Spleen (tissue), 11 donors: ENCODE results near the gene AEBP1. TPM values are rescaled to one million over a fixed set of nuclear protein-coding genes. Genes with fewer than 3 reads are reported as not detected.

Experiments
- DNase-seq: peaks from one replicate; pipeline ENCODE4 v3.0.0-alpha.2; 2020
- H3K27ac ChIP-seq, 8 donors: fragments of 200-600 bp; sonication (generic) in 7 of 8; 1 replicate in 4 of 8; 2 replicates in 4 of 8; pipeline versions ENCODE4 v1.5.0 to v1.8.0; 2016 to 2021; ENCODE audit warnings: inconsistent platforms in 4 of 8, mild to moderate bottlenecking in 4 of 8, moderate library complexity in 1 of 8
- H3K27me3 ChIP-seq, 7 donors: fragments of 200-600 bp; sonication (generic) in 6 of 7; replicated peaks in 1 of 7; 1 replicate in 4 of 7; 2 replicates in 3 of 7; pipeline versions ENCODE4 v1.5.0 to v1.8.0; 2016 to 2021; ENCODE audit warnings: inconsistent platforms in 3 of 7, mild to moderate bottlenecking in 1 of 7
- H3K36me3 ChIP-seq, 6 donors: fragments of 200-600 bp; sonication (generic) in 5 of 6; 1 replicate in 4 of 6; 2 replicates in 2 of 6; pipeline versions ENCODE4 v1.5.0 to v1.8.0; 2016 to 2021; ENCODE audit warnings: inconsistent platforms in 2 of 6
- H3K4me1 ChIP-seq, 6 donors: fragments of 200-600 bp; sonication (generic) in 5 of 6; 1 replicate in 3 of 6; 2 replicates in 3 of 6; pipeline versions ENCODE4 v1.5.0 to v1.8.0; 2016 to 2021; ENCODE audit warnings: inconsistent platforms in 3 of 6
- H3K4me3 ChIP-seq, 8 donors: fragments of 200-600 bp; sonication (generic) in 7 of 8; 1 replicate in 4 of 8; 2 replicates in 4 of 8; pipeline versions ENCODE4 v1.5.0 to v1.8.0; 2016 to 2021; ENCODE audit warnings: inconsistent platforms in 4 of 8, mild to moderate bottlenecking in 4 of 8, moderate library complexity in 2 of 8
- H3K9me3 ChIP-seq, 8 donors: fragments of 200-600 bp; sonication (generic) in 7 of 8; 1 replicate in 4 of 8; 2 replicates in 4 of 8; pipeline versions ENCODE4 v1.5.0 to v1.8.0; 2016 to 2021; ENCODE audit warnings: inconsistent platforms in 4 of 8
- POLR2A ChIP-seq, 3 donors: fragments of 450-650 bp; IDR thresholded peaks; one replicate each; pipeline ENCODE4 v1.5.1; 2017; ENCODE audit warnings: antibody characterized with exemption in 3 of 3, mild to moderate bottlenecking in 1 of 3
- POLR2AphosphoS5 ChIP-seq, 3 donors: sonication (generic); formaldehyde crosslinking; IDR thresholded peaks; one replicate each; pipeline ENCODE4 v1.5.1; 2017; ENCODE audit warnings: antibody characterized with exemption in 3 of 3
- WGBS, 5 donors: extraction: QIAGEN DNeasy Blood & Tissue Kit in 3 of 5; methylation state at CpG; one replicate each; pipeline versions ENCODE4 v1.1.5 to v1.1.7; 2013 to 2018; 5-methylcytosine and 5-hydroxymethylcytosine counted together
- intact Hi-C: fragments of 100-400 bp; cut with DNase I; formaldehyde crosslinking; loops from one replicate; pipeline ENCODE4 v1.15.0; 2023; ENCODE audit warnings: low total_unique reads
- polyA plus RNA-seq, 3 donors: library from polyadenylated mRNA; stranded (reverse); fragments of 200-250 nt; gene quantifications; one replicate each; pipeline ENCODE4 v1.2.1, GENCODE V29; 2013
- total RNA-seq, 7 donors: library from RNA; depleted of rRNA in 3 of 7; stranded (reverse); fragments of >200 nt in 3 of 7; fragmentation: NEBNext Ultra II Directional in 4 of 7; extraction: Animal tissue kit (Norgen Biotek cat#: 25700) in 4 of 7; gene quantifications; one replicate each; pipeline versions ENCODE4 v1.1.0 to v1.2.1, GENCODE V29; 2016 to 2021
- TF ChIP-seq, protein P1 (sequence below), 11 experiments: fragments of 200-600 bp in 7 of 11; fragments of 450-650 bp in 4 of 11; sonication (generic) in 4 of 11; IDR thresholded peaks in 8 of 11; conservative IDR thresholded peaks in 3 of 11; 1 replicate in 7 of 11; 2 replicates in 4 of 11; pipeline versions ENCODE4 v1.4.0 to v1.8.0; 2016 to 2021; ENCODE audit warnings: antibody characterized with exemption in 11 of 11, inconsistent platforms in 4 of 11, mild to moderate bottlenecking in 1 of 11
- donor health status: healthy with polysubstance abuse.
- donor health status: DM: no; HTN: no; CAD: no; lungs with moderate emphysema.
- donor health status: DM: no; HTN: no; CAD: no.
- donor health status: Bipolar disorder and iron deficiency.
- donor health status: healthy.
- donor health status: DM: no; HTN: no; CAD: no.
- donor health status: DM: yes; HTN: yes; CAD: no.

The AEBP1 gene
- total and polyA plus RNA-seq, 10 donors: 41.3 to 106 (median 76.0) TPM

DNA sequence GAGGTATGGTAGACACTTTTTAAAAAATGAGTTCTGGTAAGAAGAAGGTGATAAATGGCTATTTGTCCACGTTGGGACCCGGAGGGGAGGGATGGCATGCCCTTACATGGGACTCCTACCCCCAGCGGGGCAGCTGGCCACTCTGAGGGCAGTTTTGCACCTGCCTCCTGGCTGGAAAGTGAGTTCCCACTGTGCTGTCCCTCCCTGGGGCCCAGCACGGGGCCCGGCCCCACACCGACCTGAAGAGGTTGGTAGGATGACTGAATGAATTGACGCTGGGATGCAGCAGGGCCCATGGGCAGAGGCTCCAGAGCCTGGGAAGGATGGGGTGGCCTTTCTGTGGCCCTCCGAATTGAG is 601 bp upstream of the AEBP1 start:
- intact Hi-C loops: no loop called here
- WGBS, 5 donors: 61 to 72% (median 63%) methylated on average over 3 to 8 of the region's 8 CpGs
- Histone ChIP-seq H3K9me3 (no peaks in the 10 kb centered on the region), H3K4me1 (peaks cover 4 to 69% (median 38%) of the 10 kb centered on the region in 6 donors), H3K27ac (peak overlapping the region in 5 of 8 donors; percentile 44 to 85 (median 79)), H3K36me3 (peaks cover 0 to 20% (median 5%) of the 10 kb centered on the region in 6 donors), H3K27me3 (peaks cover 0 to 29% (median 4%) of the 10 kb centered on the region in 7 donors), H3K4me3 (peak overlapping the region in 3 of 8 donors; percentile 48 to 74 (median 62))
- TF ChIP-seq, protein P1, sequence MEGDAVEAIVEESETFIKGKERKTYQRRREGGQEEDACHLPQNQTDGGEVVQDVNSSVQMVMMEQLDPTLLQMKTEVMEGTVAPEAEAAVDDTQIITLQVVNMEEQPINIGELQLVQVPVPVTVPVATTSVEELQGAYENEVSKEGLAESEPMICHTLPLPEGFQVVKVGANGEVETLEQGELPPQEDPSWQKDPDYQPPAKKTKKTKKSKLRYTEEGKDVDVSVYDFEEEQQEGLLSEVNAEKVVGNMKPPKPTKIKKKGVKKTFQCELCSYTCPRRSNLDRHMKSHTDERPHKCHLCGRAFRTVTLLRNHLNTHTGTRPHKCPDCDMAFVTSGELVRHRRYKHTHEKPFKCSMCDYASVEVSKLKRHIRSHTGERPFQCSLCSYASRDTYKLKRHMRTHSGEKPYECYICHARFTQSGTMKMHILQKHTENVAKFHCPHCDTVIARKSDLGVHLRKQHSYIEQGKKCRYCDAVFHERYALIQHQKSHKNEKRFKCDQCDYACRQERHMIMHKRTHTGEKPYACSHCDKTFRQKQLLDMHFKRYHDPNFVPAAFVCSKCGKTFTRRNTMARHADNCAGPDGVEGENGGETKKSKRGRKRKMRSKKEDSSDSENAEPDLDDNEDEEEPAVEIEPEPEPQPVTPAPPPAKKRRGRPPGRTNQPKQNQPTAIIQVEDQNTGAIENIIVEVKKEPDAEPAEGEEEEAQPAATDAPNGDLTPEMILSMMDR (IDR thresholded peaks at IDR 0.05 in 8 of 11, conservative IDR thresholded peaks at IDR 0.05 in 3 of 11): no peak
- no peak for TF ChIP-seq POLR2AphosphoS5 (IDR thresholded peaks at IDR 0.05)
- no peak for TF ChIP-seq POLR2A (IDR thresholded peaks at IDR 0.05)
- peak; percentile 69 for DNase-seq

DNA sequence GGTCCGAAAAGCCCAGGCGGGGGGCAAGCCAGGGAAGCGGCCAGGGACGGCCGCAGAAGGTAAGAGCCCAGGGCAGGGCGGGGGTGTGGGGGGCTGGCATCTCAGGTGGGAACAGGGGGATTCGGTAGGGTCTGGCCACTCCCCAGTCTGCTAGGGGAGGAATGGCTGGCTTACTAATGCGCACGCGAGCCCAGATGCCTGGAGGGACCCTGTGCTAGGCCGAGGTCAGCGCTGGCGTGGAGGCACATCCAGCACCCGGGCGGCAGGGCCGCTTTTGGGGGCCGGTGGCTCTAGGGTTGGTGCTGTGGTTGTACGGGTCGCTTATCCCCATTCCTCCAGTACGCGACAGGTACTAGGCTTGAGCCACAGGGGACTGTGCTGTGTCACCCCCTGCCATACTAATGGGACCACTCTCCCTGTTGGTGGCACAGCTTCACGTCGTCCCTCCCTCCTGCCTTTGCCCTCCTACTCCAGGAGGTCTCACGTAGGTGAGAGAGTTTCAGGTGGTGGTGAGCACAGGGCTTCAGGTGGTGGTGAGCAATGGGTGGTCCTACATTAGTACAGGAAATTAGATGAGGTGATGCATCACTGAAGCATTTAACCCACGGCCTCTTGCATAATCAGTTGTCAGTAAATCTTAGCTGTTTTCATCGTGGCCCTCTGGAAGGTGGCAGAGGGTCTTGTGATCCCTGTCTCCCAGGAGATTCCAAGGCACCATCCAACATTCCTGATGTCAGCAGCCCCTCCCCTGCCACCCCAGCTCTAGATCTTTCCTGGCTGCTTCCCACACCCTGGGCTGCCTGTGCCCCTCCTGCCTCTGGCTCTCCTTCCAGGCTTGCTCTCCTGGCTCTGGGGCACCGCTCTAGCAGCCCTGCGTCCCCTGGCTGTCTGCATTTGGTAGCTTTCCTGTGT is 971 bp downstream of the AEBP1 start:
- Histone ChIP-seq H3K4me1 (peaks cover 4 to 61% (median 37%) of the 10 kb centered on the region in 6 donors), H3K27me3 (peaks cover 0 to 29% (median 4%) of the 10 kb centered on the region in 7 donors), H3K9me3 (no peaks in the 10 kb centered on the region), H3K4me3 (peak overlapping the region; percentile 31 to 74 (median 44)), H3K36me3 (peaks cover 0 to 36% (median 12%) of the 10 kb centered on the region in 6 donors), H3K27ac (peak overlapping the region; percentile 42 to 85 (median 76))
- WGBS, 5 donors: 26 to 45% (median 37%) methylated on average over 22 to 28 of the region's 28 CpGs
- intact Hi-C loops: no loop called here
- TF ChIP-seq POLR2A (IDR thresholded peaks at IDR 0.05) (no peak), POLR2AphosphoS5 (IDR thresholded peaks at IDR 0.05) (no peak)
- TF ChIP-seq, protein P1 (IDR thresholded peaks at IDR 0.05 in 8 of 11, conservative IDR thresholded peaks at IDR 0.05 in 3 of 11): no peak
- DNase-seq: peak; percentile 63

DNA sequence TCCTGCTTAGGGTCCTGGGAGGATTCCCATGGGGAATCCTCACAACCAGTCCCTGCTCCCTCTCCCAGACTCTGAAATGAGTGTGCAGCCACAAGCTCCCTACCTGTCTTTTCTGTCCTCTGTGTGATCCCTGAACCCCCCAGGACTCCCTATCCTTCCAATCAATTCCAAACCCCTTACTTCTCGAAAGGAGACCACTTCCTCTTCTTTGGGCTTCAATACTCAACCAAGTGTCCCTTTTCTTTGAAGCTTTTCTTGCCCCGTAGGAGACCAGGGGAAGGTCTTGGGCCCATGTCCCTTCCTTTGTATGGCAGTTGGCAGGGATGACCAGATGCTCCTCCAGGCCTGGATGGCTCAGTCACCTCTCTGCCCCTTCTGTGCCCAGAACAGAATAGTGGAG is 1.7 kb downstream of the AEBP1 start:
- no peak for DNase-seq
- peaks cover 0 to 43% (median 17%) of the 10 kb centered on the region in 6 donors for H3K36me3 ChIP-seq
- TF ChIP-seq POLR2A (IDR thresholded peaks at IDR 0.05): no peak
- H3K27me3 ChIP-seq: peaks cover 0 to 29% (median 4%) of the 10 kb centered on the region in 7 donors
- 39 to 53% (median 44%) methylated on average over 2 of the region's 2 CpGs for WGBS, 5 donors
- H3K4me1 ChIP-seq: peaks cover 4 to 54% (median 30%) of the 10 kb centered on the region in 6 donors
- H3K9me3 ChIP-seq: no peaks in the 10 kb centered on the region
- peak overlapping the region in 4 of 8 donors; percentile 78 to 85 (median 82) for H3K27ac ChIP-seq
- intact Hi-C loops: no loop called here
- H3K4me3 ChIP-seq: peak overlapping the region in 7 of 8 donors; percentile 38 to 74 (median 45)

DNA sequence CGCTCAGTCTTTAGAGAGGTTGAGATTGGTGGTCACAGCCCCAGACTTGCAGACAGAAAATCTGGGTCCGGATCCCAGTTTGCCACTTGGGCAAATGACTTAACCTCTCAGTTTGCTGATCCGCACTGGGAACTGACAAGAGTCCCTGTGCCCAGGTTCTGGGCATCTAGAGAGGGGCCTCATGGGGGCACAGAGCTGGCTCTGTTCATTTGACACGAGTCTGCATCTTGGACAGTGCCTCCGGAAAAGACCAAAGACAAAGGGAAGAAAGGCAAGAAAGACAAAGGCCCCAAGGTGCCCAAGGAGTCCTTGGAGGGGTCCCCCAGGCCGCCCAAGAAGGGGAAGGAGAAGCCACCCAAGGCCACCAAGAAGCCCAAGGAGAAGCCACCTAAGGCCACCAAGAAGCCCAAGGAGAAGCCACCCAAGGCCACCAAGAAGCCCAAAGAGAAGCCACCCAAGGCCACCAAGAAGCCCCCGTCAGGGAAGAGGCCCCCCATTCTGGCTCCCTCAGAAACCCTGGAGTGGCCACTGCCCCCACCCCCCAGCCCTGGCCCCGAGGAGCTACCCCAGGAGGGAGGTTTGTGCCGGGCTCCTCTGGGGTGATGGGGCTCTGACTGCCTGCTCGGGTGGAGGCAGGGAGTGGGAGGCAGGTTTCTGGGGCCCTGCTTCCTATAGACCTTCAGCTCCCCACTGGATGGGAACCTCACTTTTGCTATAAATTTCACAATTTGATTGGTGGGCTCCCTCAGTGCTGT is 2.3 kb downstream of the AEBP1 start:
- intact Hi-C loops: no loop called here
- TF ChIP-seq, protein P1 (IDR thresholded peaks at IDR 0.05 in 8 of 11, conservative IDR thresholded peaks at IDR 0.05 in 3 of 11): no peak
- TF ChIP-seq POLR2A (IDR thresholded peaks at IDR 0.05) (no peak), POLR2AphosphoS5 (IDR thresholded peaks at IDR 0.05) (no peak)
- H3K27ac ChIP-seq: peak overlapping the region in 3 of 8 donors; percentile 79 to 85 (median 84)

More for the DNA sequence above, 2.3 kb downstream of the AEBP1 start:
- Histone ChIP-seq H3K9me3 (no peaks in the 10 kb centered on the region), H3K4me3 (peak overlapping the region in 1 of 8 donors; percentile 74), H3K27me3 (peaks cover 0 to 29% (median 4%) of the 10 kb centered on the region in 7 donors), H3K36me3 (peaks cover 0 to 50% (median 18%) of the 10 kb centered on the region in 6 donors), H3K4me1 (peaks cover 3 to 47% (median 24%) of the 10 kb centered on the region in 6 donors)
- 81 to 92% (median 84%) methylated on average over 6 to 10 of the region's 10 CpGs for WGBS, 5 donors
- DNase-seq: peak; percentile 57
